AG04450 (cell line): ENCODE results near the gene NEK1. TPM values are rescaled to one million over a fixed set of nuclear protein-coding genes. Genes with fewer than 3 reads are reported as not detected.

Experiments used
- CTCF ChIA-PET: fragments of 300-600, 350-600 bp; formaldehyde crosslinking; extraction: SDS; loops from one replicate; lab custom pipeline; 2022; ENCODE audit warnings: antibody characterized with exemption, inconsistent platforms; lab: Charles Lee
- POLR2A ChIA-PET: fragments of 350-600 bp; formaldehyde crosslinking; extraction: SDS; loops from one replicate; lab custom pipeline; 2021; ENCODE audit warnings: antibody characterized with exemption, inconsistent platforms; lab: Yijun Ruan, JAX
- DNase-seq: peaks from one replicate; pipeline ENCODE4 v3.0.0-alpha.2; 2011; ENCODE audit warnings: low read depth, low spot score
- H3K27ac ChIP-seq: one replicate; pipeline ENCODE4 v1.5.1; 2012; ENCODE audit warnings: low read depth, low read length, control low read depth
- H3K27me3 ChIP-seq: one replicate; pipeline ENCODE4 v1.6.0; 2012; ENCODE audit warnings: low read length; ENCODE audit not compliant: control insufficient read depth, insufficient read depth
- H3K4me3 ChIP-seq: 2 replicates; pipeline ENCODE4 v1.5.1; 2011; ENCODE audit warnings: mild to moderate bottlenecking, low read depth, low read length, control low read depth
- H3K9me3 ChIP-seq: 2 replicates; pipeline ENCODE4 v1.5.1; 2012; ENCODE audit warnings: low read length; ENCODE audit not compliant: control insufficient read depth, insufficient read depth
- CTCF ChIP-seq: IDR thresholded peaks from 2 replicates; pipeline ENCODE4 v1.5.1; 2011; ENCODE audit warnings: low read depth, low read length, control low read depth, inconsistent platforms
- polyA plus RNA-seq: library from polyadenylated mRNA; depleted of rRNA; stranded (reverse); fragments of >200 nt; gene quantifications from 2 replicates; pipeline ENCODE4 v1.2.3, GENCODE V29; 2011

NEK1 gene
- polyA plus RNA-seq, 1 experiment, result 7.7 TPM

GRCh38 chr4:169603312-169603711 lies 9.1 kb downstream of the NEK1 start:
- no peak for TF ChIP-seq CTCF
- H3K4me3 ChIP-seq, result no peak overlapping the region
- ChIA-PET POLR2A (no interaction called here), CTCF (interaction anchor here (0.7 to 2.0 kb wide), 2 partner anchors 10 to 1212 kb away, joined by 3 to 6 read pairs; partner anchors contain the start of gene NEK1)
- H3K27me3 ChIP-seq, result no peaks in the 10 kb centered on the region
- H3K9me3 ChIP-seq, result no peaks in the 10 kb centered on the region
- H3K27ac ChIP-seq, result no peak overlapping the region
- DNase-seq, result no peak

- CTCF ChIA-PET, result no interaction called here
Measured at GRCh38 chr4:169601016-169601771, 11.2 kb downstream of the NEK1 start.

GRCh38 chr4:169594560-169595195 lies 17.7 kb downstream of the NEK1 start:
- no peaks in the 10 kb centered on the region for H3K9me3 ChIP-seq
- H3K27ac ChIP-seq, result no peak overlapping the region
- CTCF ChIA-PET, result interaction anchor here (0.9 to 1.1 kb wide), 3 partner anchors 25 to 30 kb away, joined by 3 to 5 read pairs (median 3); partner anchors contain the start of gene CLCN3
- no peaks in the 10 kb centered on the region for H3K27me3 ChIP-seq
- DNase-seq, result no peak
- no peak for TF ChIP-seq CTCF
- POLR2A ChIA-PET, result no interaction called here
- no peak overlapping the region for H3K4me3 ChIP-seq

More at GRCh38 chr4:169601016-169601771, 11.2 kb downstream of the NEK1 start:
- TF ChIP-seq CTCF, result no peak
- H3K27me3 ChIP-seq, result no peaks in the 10 kb centered on the region
- H3K4me3 ChIP-seq, result no peak overlapping the region
- no peak for DNase-seq
- H3K27ac ChIP-seq, result no peak overlapping the region
- H3K9me3 ChIP-seq, result no peaks in the 10 kb centered on the region
- POLR2A ChIA-PET, result no interaction called here

- DNase-seq, result no peak
- ChIA-PET CTCF (interaction anchor here (0.5 to 1.3 kb wide), 3 partner anchors 13 to 27 kb away, joined by 5 to 7 read pairs (median 6); partner anchors contain the start of gene NEK1), POLR2A (no interaction called here)
- H3K27ac ChIP-seq, result no peak overlapping the region
- no peaks in the 10 kb centered on the region for H3K27me3 ChIP-seq
- H3K4me3 ChIP-seq, result no peak overlapping the region
- no peak for TF ChIP-seq CTCF
- H3K9me3 ChIP-seq, result no peaks in the 10 kb centered on the region
Measured at GRCh38 chr4:169593050-169593560, 19.3 kb downstream of the NEK1 start.
